T-helper 1 cell treated with Interleukin-12 subunit alpha and Interleukin-12 subunit beta and Interleukin-4 antibody, amounts not matched to agents 30 μg/mL and 1 μg/mL, for 36 hours (primary cell): ENCODE measurements around the gene THRAP3.
"Not testable (repeated sequence)": the region's sequence is repeated elsewhere in the genome, so short reads cannot be mapped to it uniquely, and the experiment has no call there.

Source experiments
- H3K27ac Mint-ChIP-seq: one replicate; pipeline ENCODE4 v1.8.0; 2021; ENCODE audit warnings: mild to moderate bottlenecking, mixed read lengths
- H3K27me3 Mint-ChIP-seq: one replicate; pipeline ENCODE4 v1.8.0; 2021; ENCODE audit warnings: low read depth, mixed read lengths
- H3K36me3 Mint-ChIP-seq: one replicate; pipeline ENCODE4 v1.8.0; 2021; ENCODE audit warnings: low read depth, mixed read lengths
- H3K4me1 Mint-ChIP-seq: one replicate; pipeline ENCODE4 v1.8.0; 2021; ENCODE audit warnings: low read depth, mixed read lengths
- H3K4me3 Mint-ChIP-seq: one replicate; pipeline ENCODE4 v1.8.0; 2021; ENCODE audit warnings: mild to moderate bottlenecking, moderate library complexity, mixed read lengths
- H3K9me3 Mint-ChIP-seq: one replicate; pipeline ENCODE4 v1.8.0; 2021; ENCODE audit warnings: mixed read lengths

Gene THRAP3

DNA sequence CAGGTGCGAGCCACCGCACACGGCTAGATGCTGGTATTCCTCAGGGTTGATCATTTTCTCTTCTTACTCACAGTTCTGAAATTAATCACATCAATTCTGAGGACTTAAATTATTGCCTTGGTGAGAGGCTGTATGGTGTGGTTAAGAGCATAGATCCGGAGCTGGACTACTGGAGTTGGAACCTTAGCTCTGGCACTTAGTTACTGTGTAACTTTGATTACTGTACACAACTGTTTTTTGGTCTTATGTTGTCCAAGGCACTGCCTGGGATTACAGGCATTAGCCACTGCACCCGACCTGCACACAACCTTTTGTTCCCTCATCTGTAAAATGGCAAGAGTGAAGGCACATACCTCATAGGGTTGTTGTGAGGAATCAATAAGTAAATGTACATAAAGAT lies 25.6 kb upstream of the THRAP3 start:
- no peak overlapping the region for H3K27ac Mint-ChIP-seq
- H3K9me3 Mint-ChIP-seq = no peaks in the 10 kb centered on the region
- no peaks in the 10 kb centered on the region for H3K36me3 Mint-ChIP-seq
- peaks cover 5% of the 10 kb centered on the region for H3K27me3 Mint-ChIP-seq
- H3K4me3 Mint-ChIP-seq = no peak overlapping the region
- H3K4me1 Mint-ChIP-seq = no peaks in the 10 kb centered on the region

DNA sequence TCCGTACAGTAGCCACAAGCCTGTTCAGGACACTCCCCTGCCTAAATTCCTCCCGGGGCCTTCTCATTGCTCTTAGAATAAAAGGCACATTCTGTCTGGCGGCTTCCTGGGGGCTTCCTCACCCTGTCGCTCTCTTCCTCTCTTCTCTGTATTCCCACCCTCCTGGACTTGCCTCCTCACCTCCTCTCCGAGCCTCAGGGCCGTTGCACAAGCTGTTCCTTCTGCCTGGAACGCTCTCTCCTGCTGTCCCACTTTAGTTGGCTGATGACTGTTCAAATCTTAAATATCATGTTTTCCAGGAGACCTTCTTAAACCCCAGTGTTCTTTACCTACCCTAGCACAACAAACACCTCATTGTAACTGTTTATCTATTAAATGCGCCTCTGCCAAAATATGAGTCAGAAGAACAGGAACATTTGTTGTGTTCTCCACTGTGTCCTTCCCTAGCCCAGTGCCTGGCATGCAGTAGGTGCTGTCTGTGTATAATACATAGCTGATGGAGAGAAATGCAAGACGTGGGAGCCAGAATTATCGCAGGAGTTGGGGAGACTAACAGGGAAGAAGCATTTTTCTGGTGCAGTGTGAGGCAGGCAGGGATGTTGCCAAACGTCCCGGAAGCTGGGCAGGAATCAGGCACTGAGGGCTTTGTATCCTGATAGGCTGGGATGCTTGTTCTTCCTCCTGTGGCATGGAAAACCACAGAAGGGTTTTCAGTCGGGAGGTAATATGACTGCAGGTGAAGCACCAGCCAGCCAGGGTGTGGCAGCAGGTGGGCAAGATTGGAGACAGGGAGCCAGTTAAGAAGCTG lies 24.1 kb upstream of the THRAP3 start:
- H3K36me3 Mint-ChIP-seq = no peaks in the 10 kb centered on the region
- no peaks in the 10 kb centered on the region for H3K9me3 Mint-ChIP-seq
- H3K4me1 Mint-ChIP-seq = no peaks in the 10 kb centered on the region
- no peak overlapping the region for H3K27ac Mint-ChIP-seq
- H3K27me3 Mint-ChIP-seq = peaks cover 5% of the 10 kb centered on the region
- no peak overlapping the region for H3K4me3 Mint-ChIP-seq

GRCh38 chr1:36203027-36203553 lies 21.2 kb upstream of the THRAP3 start:
- H3K4me3 Mint-ChIP-seq = no peak overlapping the region
- no peaks in the 10 kb centered on the region for H3K4me1 Mint-ChIP-seq
- H3K27me3 Mint-ChIP-seq = peaks cover 5% of the 10 kb centered on the region
- no peaks in the 10 kb centered on the region for H3K9me3 Mint-ChIP-seq
- no peaks in the 10 kb centered on the region for H3K36me3 Mint-ChIP-seq
- H3K27ac Mint-ChIP-seq = no peak overlapping the region

GRCh38 chr1:36203554-36204346 lies 20.5 kb upstream of the THRAP3 start:
- Mint-ChIP-seq H3K27ac (no peak overlapping the region), H3K4me3 (no peak overlapping the region), H3K27me3 (peaks cover 5% of the 10 kb centered on the region), H3K4me1 (no peaks in the 10 kb centered on the region), H3K36me3 (no peaks in the 10 kb centered on the region), H3K9me3 (no peaks in the 10 kb centered on the region)

DNA sequence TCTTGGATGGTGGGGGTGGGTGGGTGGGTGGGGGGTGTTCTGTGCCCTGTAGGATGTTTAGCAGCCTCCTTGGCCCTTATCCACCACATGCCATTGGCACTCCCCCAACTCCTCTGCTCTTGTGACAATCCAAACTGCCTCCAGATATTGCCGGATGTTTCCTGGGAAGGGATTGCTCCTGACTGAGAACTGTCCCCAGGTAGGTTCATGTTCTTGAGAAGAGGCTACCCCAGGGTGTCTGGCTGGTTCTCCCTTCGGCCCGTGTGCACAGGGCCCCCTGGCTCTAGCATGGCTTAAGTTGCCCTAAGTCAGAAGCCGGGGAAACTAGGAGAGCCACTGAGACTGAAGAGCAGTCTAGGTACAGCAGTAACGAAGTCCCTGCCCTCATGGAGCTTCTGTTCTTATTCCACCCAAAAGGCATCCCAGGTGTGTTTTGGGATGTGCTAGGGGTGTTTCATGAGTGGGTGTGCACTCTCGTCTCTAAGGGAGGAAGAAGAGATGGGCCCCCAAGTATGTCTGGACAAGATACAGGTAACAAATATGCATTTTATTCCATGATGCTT lies 19.8 kb upstream of the THRAP3 start:
- H3K27me3 Mint-ChIP-seq = peaks cover 5% of the 10 kb centered on the region
- no peaks in the 10 kb centered on the region for H3K9me3 Mint-ChIP-seq
- H3K4me1 Mint-ChIP-seq = peaks cover 2% of the 10 kb centered on the region
- H3K4me3 Mint-ChIP-seq = no peak overlapping the region
- H3K27ac Mint-ChIP-seq = no peak overlapping the region
- H3K36me3 Mint-ChIP-seq = no peaks in the 10 kb centered on the region

DNA sequence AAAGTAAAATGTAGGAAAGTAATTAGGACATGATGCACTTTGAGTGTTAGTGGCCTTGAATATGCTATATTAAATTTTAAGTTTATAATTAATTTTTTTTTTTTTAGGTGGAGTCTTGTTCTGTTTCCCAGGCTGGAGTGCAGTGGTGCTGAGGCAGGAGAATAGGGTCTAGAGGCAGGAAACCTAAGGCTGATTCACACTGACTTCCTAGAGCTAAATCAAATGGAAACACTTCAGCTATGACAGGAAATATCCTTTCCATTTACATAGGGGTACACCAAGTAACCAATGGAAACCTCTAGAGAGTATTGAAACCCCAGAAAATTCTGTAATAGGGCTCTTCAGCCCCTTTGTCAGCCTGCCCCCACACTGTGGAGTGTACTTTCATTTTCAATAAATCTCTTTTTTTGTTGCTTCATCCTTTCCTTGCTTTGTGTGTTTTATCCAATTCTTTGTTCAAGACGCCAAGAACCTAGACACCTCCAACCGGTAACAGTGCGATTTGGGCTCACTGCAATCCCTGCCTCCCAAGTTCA lies 17.9 kb upstream of the THRAP3 start:
- no peak overlapping the region for H3K27ac Mint-ChIP-seq
- H3K4me3 Mint-ChIP-seq = no peak overlapping the region
- H3K9me3 Mint-ChIP-seq = no peaks in the 10 kb centered on the region
- peaks cover 5% of the 10 kb centered on the region for H3K4me1 Mint-ChIP-seq
- no peaks in the 10 kb centered on the region for H3K27me3 Mint-ChIP-seq
- no peaks in the 10 kb centered on the region for H3K36me3 Mint-ChIP-seq

- H3K9me3 Mint-ChIP-seq = no peaks in the 10 kb centered on the region
- H3K27ac Mint-ChIP-seq = no peak overlapping the region
- no peaks in the 10 kb centered on the region for H3K27me3 Mint-ChIP-seq
- H3K4me3 Mint-ChIP-seq = no peak overlapping the region
- no peaks in the 10 kb centered on the region for H3K36me3 Mint-ChIP-seq
- peaks cover 5% of the 10 kb centered on the region for H3K4me1 Mint-ChIP-seq
These were observed 16.9 kb upstream of the THRAP3 start for GRCh38 chr1:36207339-36207738.

DNA sequence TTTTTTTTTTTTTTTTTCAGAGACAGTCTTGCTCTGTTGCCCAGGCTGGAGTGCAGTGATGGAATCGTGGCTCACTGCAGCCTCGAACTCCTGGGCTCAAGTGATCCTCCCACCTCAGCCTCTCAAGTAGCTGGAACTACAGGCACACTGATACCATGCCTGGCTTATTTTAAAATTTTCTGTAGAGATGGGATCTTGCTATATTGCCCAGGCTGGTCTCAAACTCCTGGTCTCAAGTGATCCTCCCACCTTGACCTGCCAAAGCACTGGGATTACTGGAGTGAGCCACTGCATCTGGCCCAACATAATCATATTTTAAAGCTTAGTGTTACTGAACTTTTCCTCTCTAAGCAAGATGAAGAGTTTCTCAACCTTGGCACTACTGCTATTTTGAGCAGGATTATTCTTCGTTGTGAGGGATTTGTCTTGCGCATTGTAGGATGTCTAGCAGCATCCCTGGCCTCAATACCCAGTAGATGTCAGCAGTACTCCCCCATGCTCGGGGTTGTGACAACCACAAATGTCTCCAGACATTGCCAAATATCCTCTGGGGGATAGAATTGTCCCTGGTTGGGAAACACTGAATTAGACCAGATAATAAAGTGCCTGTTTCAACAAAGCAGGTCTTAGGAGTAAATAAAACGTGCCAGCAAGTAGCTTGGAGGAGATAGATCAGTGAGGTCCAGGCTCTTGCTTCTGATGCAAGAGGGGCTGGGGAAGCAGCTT lies 15.1 kb upstream of the THRAP3 start:
- H3K36me3 Mint-ChIP-seq = no peaks in the 10 kb centered on the region
- H3K27me3 Mint-ChIP-seq = no peaks in the 10 kb centered on the region
- peaks cover 11% of the 10 kb centered on the region for H3K4me1 Mint-ChIP-seq
- H3K9me3 Mint-ChIP-seq = no peaks in the 10 kb centered on the region
- H3K27ac Mint-ChIP-seq = no peak overlapping the region
- H3K4me3 Mint-ChIP-seq = no peak overlapping the region

DNA sequence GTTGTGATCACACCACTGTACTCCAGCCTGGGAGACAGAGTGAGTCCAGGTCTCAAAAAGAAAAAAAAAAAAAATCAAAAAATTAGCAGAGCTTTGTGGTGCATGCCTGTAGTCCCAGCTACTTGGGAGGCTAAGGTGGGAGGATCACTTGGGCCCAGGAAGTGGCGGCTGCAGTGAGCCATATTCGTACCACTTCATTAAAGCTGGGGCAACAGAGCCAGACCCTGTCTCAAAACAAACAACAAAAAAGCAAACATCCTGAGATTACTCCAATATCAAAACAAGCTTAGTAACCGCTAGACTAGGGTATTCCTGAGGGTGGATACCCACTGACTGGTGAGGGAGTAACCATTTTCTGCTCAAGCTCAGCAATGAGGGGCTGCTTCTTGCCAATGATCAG lies 12.9 kb upstream of the THRAP3 start:
- Mint-ChIP-seq H3K4me3 (no peak overlapping the region), H3K4me1 (peaks cover 11% of the 10 kb centered on the region), H3K27me3 (no peaks in the 10 kb centered on the region), H3K27ac (no peak overlapping the region), H3K9me3 (no peaks in the 10 kb centered on the region), H3K36me3 (no peaks in the 10 kb centered on the region)

- Mint-ChIP-seq H3K27me3 (no peaks in the 10 kb centered on the region), H3K36me3 (no peaks in the 10 kb centered on the region), H3K4me3 (no peak overlapping the region), H3K9me3 (no peaks in the 10 kb centered on the region), H3K4me1 (peaks cover 11% of the 10 kb centered on the region), H3K27ac (no peak overlapping the region)
These were observed 12.4 kb upstream of the THRAP3 start for GRCh38 chr1:36211841-36212240.

GRCh38 chr1:36212782-36213181 lies 11.5 kb upstream of the THRAP3 start:
- no peaks in the 10 kb centered on the region for H3K36me3 Mint-ChIP-seq
- H3K27ac Mint-ChIP-seq = no peak overlapping the region
- H3K4me1 Mint-ChIP-seq = peaks cover 11% of the 10 kb centered on the region
- no peaks in the 10 kb centered on the region for H3K27me3 Mint-ChIP-seq
- no peak overlapping the region for H3K4me3 Mint-ChIP-seq
- H3K9me3 Mint-ChIP-seq = no peaks in the 10 kb centered on the region

DNA sequence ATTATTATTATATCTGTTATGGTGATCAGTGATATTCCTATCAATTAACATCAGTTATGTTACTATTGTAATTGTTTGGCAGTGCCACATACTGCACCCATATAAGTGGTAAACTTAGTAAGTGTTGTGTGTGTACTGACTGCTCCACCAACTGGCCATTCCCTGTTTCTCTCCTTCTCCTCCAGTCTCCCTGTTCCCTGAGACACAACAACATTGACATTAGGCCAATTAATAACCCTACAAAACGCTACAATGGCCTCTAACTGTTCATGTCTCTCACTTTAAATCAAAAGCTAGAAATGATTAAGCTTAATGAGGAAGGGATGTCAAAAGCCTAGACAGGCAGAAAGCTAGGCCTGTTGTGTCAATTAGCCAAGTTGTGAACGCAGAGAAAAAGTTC lies 6.6 kb upstream of the THRAP3 start:
- Mint-ChIP-seq H3K4me1 (peaks cover 6% of the 10 kb centered on the region), H3K27me3 (no peaks in the 10 kb centered on the region), H3K36me3 (no peaks in the 10 kb centered on the region), H3K9me3 (no peaks in the 10 kb centered on the region), H3K27ac (no peak overlapping the region), H3K4me3 (no peak overlapping the region)

GRCh38 chr1:36221901-36222300 lies 2.3 kb upstream of the THRAP3 start:
- not testable (repeated sequence) for H3K27ac Mint-ChIP-seq, H3K27me3 Mint-ChIP-seq, H3K4me3 Mint-ChIP-seq, H3K9me3 Mint-ChIP-seq
- peaks cover 20% of the 10 kb centered on the region for H3K4me1 Mint-ChIP-seq
- peaks cover 13% of the 10 kb centered on the region for H3K36me3 Mint-ChIP-seq
